Mesendoderm (in vitro differentiated cells): ENCODE data around the gene RPP30.
A peak's percentile ranks its signal among the peaks of the same experiment; 100 is the strongest.

Source experiments
- DNase-seq: peaks from one replicate; pipeline ENCODE4 v3.0.0; 2013
- H2AK5ac ChIP-seq: 2 replicates; pipeline ENCODE4 v1.6.1; 2013; ENCODE audit warnings: low read length, inconsistent platforms
- H2BK120ac ChIP-seq: 2 replicates; pipeline ENCODE4 v1.6.1; 2013; ENCODE audit warnings: low read depth, mild to moderate bottlenecking, low read length, moderate library complexity, mixed read lengths
- H2BK15ac ChIP-seq: replicated peaks from 2 replicates; pipeline ENCODE4 v1.6.1; 2013; ENCODE audit warnings: low read depth, mild to moderate bottlenecking, moderate library complexity
- H2BK5ac ChIP-seq: 2 replicates; pipeline ENCODE4 v1.6.1; 2013; ENCODE audit warnings: low read length, inconsistent platforms
- H3K18ac ChIP-seq: 2 replicates; pipeline ENCODE4 v1.6.1; 2013; ENCODE audit warnings: mild to moderate bottlenecking, low read length, mixed read lengths
- H3K23ac ChIP-seq: one replicate; pipeline ENCODE4 v1.6.1; 2013; ENCODE audit warnings: low read length
- H3K27ac ChIP-seq: 2 replicates; pipeline ENCODE4 v1.5.1; 2013; ENCODE audit warnings: low read depth, mild to moderate bottlenecking, inconsistent platforms, low read length, moderate library complexity
- H3K27me3 ChIP-seq: 2 replicates; pipeline ENCODE4 v1.6.1; 2013; ENCODE audit warnings: low read length, control low read depth, mild to moderate bottlenecking, inconsistent platforms; ENCODE audit not compliant: insufficient read depth, poor library complexity
- H3K36me3 ChIP-seq: 2 replicates; pipeline ENCODE4 v1.6.1; 2013; ENCODE audit warnings: low read length, inconsistent platforms; ENCODE audit not compliant: control insufficient read depth, insufficient read depth
- H3K4ac ChIP-seq: one replicate; pipeline ENCODE4 v1.6.1; 2013; ENCODE audit warnings: low read depth, mild to moderate bottlenecking, low read length, moderate library complexity
- H3K4me1 ChIP-seq: 2 replicates; pipeline ENCODE4 v1.6.1; 2013; ENCODE audit warnings: low read depth, low read length, inconsistent platforms; ENCODE audit not compliant: control insufficient read depth
- H3K4me2 ChIP-seq: 2 replicates; pipeline ENCODE4 v1.6.1; 2013; ENCODE audit warnings: low read length
- H3K4me3 ChIP-seq: 2 replicates; pipeline ENCODE4 v1.5.1; 2013; ENCODE audit warnings: mild to moderate bottlenecking, low read length
- H3K56ac ChIP-seq: one replicate; pipeline ENCODE4 v1.6.1; 2013; ENCODE audit warnings: low read length
- H3K79me1 ChIP-seq: 2 replicates; pipeline ENCODE4 v1.6.1; 2013; ENCODE audit warnings: low read length, inconsistent platforms
- H3K79me2 ChIP-seq: 2 replicates; pipeline ENCODE4 v1.6.1; 2013; ENCODE audit warnings: mild to moderate bottlenecking, low read length; ENCODE audit not compliant: control insufficient read depth, insufficient read depth
- H3K9ac ChIP-seq: 2 replicates; pipeline ENCODE4 v1.6.1; 2013; ENCODE audit warnings: low read length, inconsistent platforms
- H4K5ac ChIP-seq: one replicate; pipeline ENCODE4 v1.6.1; 2013; ENCODE audit warnings: low read length
- H4K8ac ChIP-seq: one replicate; pipeline ENCODE4 v1.6.1; 2013; ENCODE audit warnings: low read depth, mild to moderate bottlenecking, control low read depth, low read length, moderate library complexity
- WGBS: extraction: QIAGEN DNeasy Blood & Tissue Kit; methylation state at CpG from one replicate; pipeline ENCODE4 v1.1.7; 2013; ENCODE audit warnings: low lambda C conversion rate, missing lambda C conversion rate; ENCODE audit not compliant: insufficient coverage; ENCODE audit errors: extremely low coverage; 5-methylcytosine and 5-hydroxymethylcytosine counted together

RPP30 gene

DNA sequence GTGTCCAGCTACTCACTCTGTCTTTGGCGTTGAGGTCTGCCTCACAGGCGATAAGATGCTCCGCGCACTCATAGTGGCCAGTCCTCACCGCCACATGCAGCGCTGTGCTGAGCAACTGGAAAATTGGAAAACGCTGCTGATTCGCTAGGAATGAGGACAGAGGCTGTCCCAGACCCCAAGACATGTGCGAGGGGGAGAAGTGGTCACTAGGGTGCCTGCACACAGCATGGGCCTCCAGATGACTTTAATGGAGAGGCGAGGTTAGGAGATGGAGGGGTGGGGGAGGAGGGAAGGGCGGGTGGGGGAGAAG lies 43.9 kb downstream of the RPP30 start:
- Histone ChIP-seq H3K23ac (no peak overlapping the region), H2BK120ac (no peak overlapping the region), H3K4me2 (no peak overlapping the region), H3K18ac (no peak overlapping the region), H3K79me2 (peaks cover 2% of the 10 kb centered on the region), H3K36me3 (no peaks in the 10 kb centered on the region), H3K4ac (no peak overlapping the region), H3K9ac (no peak overlapping the region), H3K79me1 (no peaks in the 10 kb centered on the region), H2BK5ac (no peak overlapping the region), H4K8ac (no peak overlapping the region), H3K56ac (no peak overlapping the region), H3K4me1 (peaks cover 8% of the 10 kb centered on the region), H2BK15ac (no peak overlapping the region), H3K27ac (no peak overlapping the region), H4K5ac (no peak overlapping the region), H2AK5ac (no peak overlapping the region), H3K27me3 (peaks cover 1% of the 10 kb centered on the region), H3K4me3 (no peak overlapping the region)
- no CpG with 5 or more reads among the region's 11 CpGs for WGBS
- no peak for DNase-seq

DNA sequence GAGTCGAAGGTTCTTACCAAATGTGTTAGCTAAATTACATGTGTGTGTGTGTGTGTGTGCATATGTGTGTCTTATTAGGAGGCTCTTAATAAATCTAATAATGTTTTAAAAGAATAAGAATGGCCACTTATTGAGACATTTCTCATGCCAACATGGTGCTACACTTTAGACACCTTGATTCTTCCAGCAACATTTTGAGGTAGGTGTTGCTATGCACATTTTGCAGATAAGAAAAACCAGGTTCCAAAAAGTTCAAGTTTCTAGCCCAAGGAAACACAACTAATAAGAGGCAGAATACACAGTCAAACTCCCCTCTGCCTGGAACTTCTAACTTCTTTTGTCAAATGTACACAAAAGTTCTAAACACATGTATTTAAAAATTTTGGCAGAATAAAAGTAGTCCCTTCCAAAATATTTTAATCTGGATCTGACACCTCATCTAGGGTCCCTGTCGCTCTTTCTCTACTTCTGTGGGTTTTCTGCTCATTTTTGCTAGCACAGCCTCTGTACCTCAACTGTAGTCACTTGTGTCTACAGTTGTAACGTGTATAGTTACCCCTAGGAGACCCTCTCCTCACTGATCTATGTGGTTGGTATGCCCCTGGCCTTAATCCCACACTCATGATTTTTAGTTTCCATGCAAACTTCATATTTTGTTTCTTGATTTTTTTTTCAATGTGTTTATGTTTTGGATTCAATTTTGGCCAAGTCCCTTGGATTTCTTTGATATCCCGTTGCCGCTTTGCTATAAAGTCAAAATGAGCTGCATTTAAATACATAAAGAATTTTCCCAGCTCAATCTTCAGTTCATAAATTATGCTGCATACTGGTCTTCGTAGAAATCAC lies 44.8 kb downstream of the RPP30 start:
- H2BK5ac ChIP-seq: no peak overlapping the region
- H3K18ac ChIP-seq: no peak overlapping the region
- peaks cover 2% of the 10 kb centered on the region for H3K79me2 ChIP-seq
- H3K9ac ChIP-seq: no peak overlapping the region
- H2AK5ac ChIP-seq: no peak overlapping the region
- H3K23ac ChIP-seq: no peak overlapping the region
- no peak overlapping the region for H3K56ac ChIP-seq
- H4K8ac ChIP-seq: no peak overlapping the region
- H3K4me1 ChIP-seq: peaks cover 8% of the 10 kb centered on the region
- H3K27ac ChIP-seq: no peak overlapping the region
- WGBS: no CpG with 5 or more reads among the region's 6 CpGs
- H3K4me2 ChIP-seq: no peak overlapping the region
- peaks cover 1% of the 10 kb centered on the region for H3K27me3 ChIP-seq
- no peak overlapping the region for H3K4ac ChIP-seq
- no peak overlapping the region for H4K5ac ChIP-seq
- DNase-seq: no peak
- no peak overlapping the region for H3K4me3 ChIP-seq
- no peaks in the 10 kb centered on the region for H3K79me1 ChIP-seq
- H2BK15ac ChIP-seq: no peak overlapping the region
- H3K36me3 ChIP-seq: no peaks in the 10 kb centered on the region
- no peak overlapping the region for H2BK120ac ChIP-seq

DNA sequence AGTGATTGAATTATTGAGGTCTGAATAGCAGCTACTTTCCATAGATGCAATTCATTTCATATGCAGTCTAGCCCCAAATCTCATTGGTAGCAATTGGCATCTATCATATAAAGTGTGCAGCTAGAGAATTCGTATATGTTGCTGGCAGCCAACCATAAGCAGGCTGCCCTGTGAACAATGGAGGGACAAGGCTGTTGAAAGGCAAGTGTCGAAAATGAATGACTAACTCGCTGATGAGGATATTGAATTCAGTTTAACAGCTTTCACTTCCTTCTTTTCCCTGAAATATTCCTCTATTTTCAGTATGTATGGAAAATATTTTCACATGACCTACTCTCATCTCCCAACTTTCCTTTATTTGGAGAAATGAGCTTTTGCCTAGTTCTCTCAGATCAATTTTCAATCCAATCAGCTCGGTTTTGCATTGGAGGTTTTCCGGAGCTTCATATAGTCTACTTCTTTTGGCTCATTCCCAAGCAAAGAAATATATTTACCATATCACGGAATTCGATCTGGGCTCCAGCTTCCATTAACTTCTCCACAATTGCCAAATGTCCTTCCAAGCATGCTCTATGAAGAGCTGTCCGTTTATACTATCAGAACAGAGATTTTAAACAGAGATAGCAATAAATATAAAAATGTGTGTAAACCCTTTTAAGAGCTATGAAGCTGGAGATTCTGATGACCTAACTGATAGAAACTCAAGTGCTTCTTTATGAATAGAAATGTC lies 45.6 kb downstream of the RPP30 start:
- Histone ChIP-seq H3K27ac (no peak overlapping the region), H4K8ac (no peak overlapping the region), H2AK5ac (no peak overlapping the region), H3K4me1 (peaks cover 10% of the 10 kb centered on the region), H3K23ac (no peak overlapping the region), H3K4ac (no peak overlapping the region), H2BK120ac (no peak overlapping the region), H3K79me1 (no peaks in the 10 kb centered on the region), H3K36me3 (no peaks in the 10 kb centered on the region), H4K5ac (no peak overlapping the region), H3K18ac (no peak overlapping the region), H3K9ac (no peak overlapping the region), H3K56ac (no peak overlapping the region), H2BK5ac (no peak overlapping the region), H3K79me2 (peaks cover 2% of the 10 kb centered on the region), H2BK15ac (no peak overlapping the region), H3K4me3 (no peak overlapping the region), H3K27me3 (peaks cover 1% of the 10 kb centered on the region), H3K4me2 (no peak overlapping the region)
- no CpG with 5 or more reads among the region's 8 CpGs for WGBS
- no peak for DNase-seq

DNA sequence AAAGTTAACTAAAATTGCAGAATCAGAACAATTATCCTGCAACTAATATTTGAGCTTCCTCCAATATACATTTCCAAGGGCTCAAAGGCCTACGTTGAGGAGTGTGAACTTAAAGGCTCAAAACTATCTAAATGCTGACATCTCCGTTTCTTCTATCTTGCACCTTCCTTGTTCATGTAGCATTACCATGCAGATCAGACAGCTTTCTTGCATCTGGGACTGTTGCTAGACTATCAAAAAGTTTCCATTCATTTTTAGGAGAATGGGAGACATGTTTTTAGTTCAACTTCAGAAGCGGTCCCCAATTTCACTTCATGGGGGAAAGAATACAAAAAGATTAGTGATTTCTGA lies 46.2 kb downstream of the RPP30 start:
- no peak for DNase-seq
- no peak overlapping the region for H3K4ac ChIP-seq
- H3K9ac ChIP-seq: no peak overlapping the region
- H3K56ac ChIP-seq: no peak overlapping the region
- no peak overlapping the region for H4K5ac ChIP-seq
- no peak overlapping the region for H3K18ac ChIP-seq
- no peak overlapping the region for H2BK120ac ChIP-seq
- peaks cover 2% of the 10 kb centered on the region for H3K79me2 ChIP-seq
- H3K27ac ChIP-seq: no peak overlapping the region
- no peak overlapping the region for H3K4me2 ChIP-seq
- WGBS: no CpG with 5 or more reads among the region's 3 CpGs
- no peaks in the 10 kb centered on the region for H3K79me1 ChIP-seq
- H3K23ac ChIP-seq: no peak overlapping the region
- H4K8ac ChIP-seq: no peak overlapping the region
- H2BK5ac ChIP-seq: no peak overlapping the region
- peaks cover 4% of the 10 kb centered on the region for H3K27me3 ChIP-seq
- peaks cover 13% of the 10 kb centered on the region for H3K4me1 ChIP-seq
- no peaks in the 10 kb centered on the region for H3K36me3 ChIP-seq
- H3K4me3 ChIP-seq: no peak overlapping the region
- H2AK5ac ChIP-seq: no peak overlapping the region
- no peak overlapping the region for H2BK15ac ChIP-seq

DNA sequence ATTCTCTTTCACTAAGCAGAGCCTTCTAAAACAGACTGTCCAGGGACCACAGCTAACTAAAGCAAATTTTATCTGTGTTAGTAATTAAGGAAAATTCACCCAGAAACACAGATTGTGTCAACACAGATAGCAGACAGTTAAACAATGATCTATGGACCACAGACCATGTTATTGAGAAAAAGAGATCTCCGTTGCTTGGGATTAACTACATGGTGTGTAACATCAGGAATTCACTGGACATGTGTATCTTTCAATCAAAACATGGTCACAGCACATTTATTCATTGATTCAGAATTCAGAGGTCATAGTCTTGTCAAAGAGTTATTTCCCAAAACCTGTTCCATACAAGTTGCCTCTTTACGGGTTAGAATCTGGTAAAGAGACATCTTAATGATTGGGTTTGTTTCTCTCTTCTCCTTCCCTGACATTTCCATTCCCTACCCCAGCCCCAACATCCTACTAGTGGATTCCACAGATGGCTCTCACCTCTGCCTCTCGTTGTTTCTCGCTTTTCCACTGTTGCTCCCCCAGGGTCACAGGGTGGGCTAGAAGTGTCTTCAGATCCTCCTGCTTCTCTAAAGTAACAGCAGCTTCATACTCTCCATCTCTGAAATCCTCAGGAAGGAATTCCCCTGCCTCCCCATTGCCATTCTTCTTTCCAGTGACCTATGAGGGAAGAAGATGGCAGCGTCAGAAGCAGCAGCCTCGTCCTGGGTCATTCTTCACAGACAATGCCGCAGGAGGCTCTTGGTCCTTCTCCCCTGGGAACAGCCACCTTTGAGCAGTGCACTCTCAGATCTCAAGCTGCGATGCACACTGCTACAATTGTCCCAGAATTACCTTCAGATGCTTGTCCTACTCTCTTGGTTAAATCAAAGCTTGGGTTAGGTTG lies 48.2 kb downstream of the RPP30 start:
- peak; percentile 58 for DNase-seq
- WGBS: no CpG with 5 or more reads among the region's 8 CpGs
- Histone ChIP-seq H3K36me3 (no peaks in the 10 kb centered on the region), H3K27me3 (peaks cover 11% of the 10 kb centered on the region), H3K18ac (no peak overlapping the region), H4K8ac (no peak overlapping the region), H3K23ac (no peak overlapping the region), H3K4me2 (peak overlapping the region; percentile 7), H3K4me3 (peak overlapping the region; percentile 6), H2BK5ac (peak overlapping the region; percentile 52), H3K79me2 (peaks cover 2% of the 10 kb centered on the region), H3K4ac (no peak overlapping the region), H3K27ac (no peak overlapping the region), H2BK15ac (no peak overlapping the region), H2BK120ac (no peak overlapping the region), H2AK5ac (peak overlapping the region; percentile 85), H4K5ac (no peak overlapping the region), H3K79me1 (no peaks in the 10 kb centered on the region), H3K4me1 (peaks cover 16% of the 10 kb centered on the region), H3K9ac (peak overlapping the region; percentile 25), H3K56ac (peak overlapping the region; percentile 65)
